Kasumi-1 (cell line): ENCODE data around the gene IZUMO2.
"Not testable (repeated sequence)": the region's sequence is repeated elsewhere in the genome, so short reads cannot be mapped to it uniquely, and the experiment has no call there.

Source experiments
- DNase-seq, 2 experiments: peaks; one replicate each; lab custom pipeline; 2025; lab: John Stamatoyannopoulos, UW

The IZUMO2 gene

DNA sequence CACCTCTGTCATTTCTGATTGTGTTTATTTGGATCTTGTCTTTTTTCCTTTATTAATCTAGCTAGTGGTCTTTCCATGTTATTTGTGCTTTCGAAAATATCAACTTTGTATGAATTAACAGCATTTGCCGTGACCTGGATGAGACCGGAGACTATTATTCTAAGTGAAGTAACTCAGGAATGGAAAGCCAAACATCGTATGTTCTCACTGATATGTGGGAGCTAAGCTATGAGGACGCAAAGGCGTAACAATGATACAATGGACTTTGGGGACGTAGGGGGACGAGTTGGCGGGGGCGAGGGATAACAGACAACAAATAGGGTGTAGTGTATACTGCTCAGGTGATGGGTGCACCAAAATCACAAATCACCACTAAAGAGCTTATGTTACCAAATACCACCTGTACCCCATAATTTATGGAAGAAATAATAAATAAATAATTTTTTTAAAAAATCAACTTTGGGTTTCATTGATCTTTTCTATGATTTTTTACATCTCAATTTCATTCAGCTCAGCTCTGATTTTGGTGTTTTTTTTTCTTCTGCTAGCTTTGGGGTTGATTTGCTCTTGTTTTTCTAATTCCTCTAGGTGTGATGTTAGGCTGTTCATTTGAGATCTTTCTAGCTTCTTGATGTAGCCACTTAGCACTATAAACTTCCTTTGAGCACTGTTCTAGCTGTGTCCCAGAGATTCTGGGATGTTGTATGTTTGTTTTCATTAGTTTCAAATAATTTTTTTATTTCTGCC, 27.1 kb downstream of the IZUMO2 start:
- DNase-seq, result not testable (repeated sequence)

DNA sequence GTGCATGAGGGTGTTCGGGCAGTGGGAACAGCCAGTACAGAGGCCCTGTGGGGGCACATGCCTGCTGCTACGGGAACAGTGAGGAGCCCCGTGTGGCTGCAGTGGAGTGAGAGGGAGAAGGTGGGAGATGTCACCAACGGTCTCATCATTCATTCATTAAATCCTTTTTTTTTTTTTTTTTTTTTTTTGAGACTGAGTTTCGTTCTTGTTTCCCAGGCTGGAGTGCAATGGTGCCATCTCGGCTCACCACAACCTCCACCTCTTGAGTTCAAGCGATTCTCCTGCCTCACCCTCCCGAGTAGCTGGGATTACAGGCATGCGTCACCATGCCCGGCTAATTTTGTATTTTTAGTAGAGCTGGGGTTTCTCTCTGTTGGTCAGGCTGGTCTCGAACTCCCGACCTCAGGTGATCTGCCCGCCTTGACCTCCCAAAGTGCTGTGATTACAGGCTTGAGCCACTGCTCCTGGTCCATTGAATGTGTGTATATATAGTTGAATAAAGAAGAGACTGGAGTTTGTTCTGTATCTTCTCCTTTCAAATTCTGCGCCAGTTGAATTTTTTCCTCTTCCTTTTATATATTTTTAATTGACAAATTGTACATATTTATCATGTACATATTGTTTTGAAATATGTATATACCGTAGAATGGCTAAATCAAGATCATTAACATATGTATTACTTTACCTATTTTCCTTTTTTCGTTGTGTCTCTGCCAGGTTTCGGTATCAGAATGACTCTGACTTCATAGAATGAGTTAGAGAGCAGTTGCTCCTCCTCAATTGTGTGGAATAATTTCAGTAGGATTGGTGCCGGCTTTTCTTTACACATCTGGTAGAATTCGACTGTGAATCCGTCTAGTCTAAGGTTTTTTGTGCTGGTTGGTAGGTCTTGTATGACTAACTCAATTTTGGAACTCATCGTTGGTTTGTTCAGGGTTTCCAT, 28.0 kb downstream of the IZUMO2 start:
- DNase-seq, result not testable (repeated sequence)

- not testable (repeated sequence) for DNase-seq
These were observed 29.3 kb downstream of the IZUMO2 start for GRCh38 chr19:50133518-50134492.

GRCh38 chr19:50104012-50104411, 59.1 kb downstream of the IZUMO2 start:
- DNase-seq, result not testable (repeated sequence)

DNA sequence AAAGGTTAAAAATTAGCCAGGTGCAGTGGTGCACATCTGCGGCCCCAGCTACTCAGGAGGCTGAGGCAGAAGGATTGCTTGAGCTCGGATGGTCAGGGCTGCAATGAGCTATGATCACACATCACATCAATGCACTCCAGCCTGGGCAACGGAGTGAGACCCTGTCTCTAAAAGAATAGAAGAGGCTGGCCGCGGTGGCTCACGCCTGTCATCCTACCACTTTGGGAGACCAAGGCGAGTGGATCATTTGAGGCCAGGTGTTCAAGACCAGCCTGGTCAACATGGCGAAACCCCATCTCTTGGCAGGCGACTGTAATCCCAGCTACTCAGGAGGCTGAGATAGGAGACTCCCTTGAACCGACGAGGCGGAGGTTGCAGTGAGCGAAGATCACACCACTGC, 59.7 kb downstream of the IZUMO2 start:
- not testable (repeated sequence) for DNase-seq
